Activated CD8-positive, alpha-beta memory T cell treated with anti-CD3 and anti-CD28 coated beads, Interleukin-2, amount 10 ng/mL, durations not matched to agents 7 days and 5 days (primary cell): ENCODE measurements around the gene PRPF31. TPM values are rescaled to one million over a fixed set of nuclear protein-coding genes. Genes with fewer than 3 reads are reported as not detected.

Source experiments
- ATAC-seq: fragments of 150-1000 bp; cut with Tn5 transposase; one replicate; pipeline ENCODE4 v1.10.0; 2021; ENCODE audit warnings: moderate library complexity
- CTCF ChIA-PET: fragments of 350-600 bp; sonication (Branson Sonifier 250); formaldehyde crosslinking; loops from one replicate; lab custom pipeline; 2021; ENCODE audit warnings: antibody characterized with exemption; lab: Charles Lee
- DNase-seq: peaks from one replicate; pipeline ENCODE4 v3.0.0-alpha.2; 2020
- H3K27ac Mint-ChIP-seq: one replicate; pipeline ENCODE4 v1.8.0; 2021; ENCODE audit warnings: mild to moderate bottlenecking, mixed read lengths
- H3K27me3 Mint-ChIP-seq: one replicate; pipeline ENCODE4 v1.8.0; 2021; ENCODE audit warnings: mixed read lengths
- H3K36me3 Mint-ChIP-seq: one replicate; pipeline ENCODE4 v1.8.0; 2021; ENCODE audit warnings: mild to moderate bottlenecking, mixed read lengths
- H3K4me1 Mint-ChIP-seq: one replicate; pipeline ENCODE4 v1.8.0; 2021; ENCODE audit warnings: mixed read lengths
- H3K4me3 Mint-ChIP-seq: one replicate; pipeline ENCODE4 v1.8.0; 2021; ENCODE audit warnings: mild to moderate bottlenecking, moderate library complexity, mixed read lengths
- H3K9me3 Mint-ChIP-seq: one replicate; pipeline ENCODE4 v1.8.0; 2022; ENCODE audit warnings: low read depth, mixed read lengths
- total RNA-seq, 2 experiments: library from RNA; stranded (reverse); gene quantifications; one replicate each; pipeline ENCODE4 v1.2.3, GENCODE V29; 2021

Gene PRPF31
- total RNA-seq, 2 experiments from 2014 or later, result 63.6 to 89.0 TPM

DNA sequence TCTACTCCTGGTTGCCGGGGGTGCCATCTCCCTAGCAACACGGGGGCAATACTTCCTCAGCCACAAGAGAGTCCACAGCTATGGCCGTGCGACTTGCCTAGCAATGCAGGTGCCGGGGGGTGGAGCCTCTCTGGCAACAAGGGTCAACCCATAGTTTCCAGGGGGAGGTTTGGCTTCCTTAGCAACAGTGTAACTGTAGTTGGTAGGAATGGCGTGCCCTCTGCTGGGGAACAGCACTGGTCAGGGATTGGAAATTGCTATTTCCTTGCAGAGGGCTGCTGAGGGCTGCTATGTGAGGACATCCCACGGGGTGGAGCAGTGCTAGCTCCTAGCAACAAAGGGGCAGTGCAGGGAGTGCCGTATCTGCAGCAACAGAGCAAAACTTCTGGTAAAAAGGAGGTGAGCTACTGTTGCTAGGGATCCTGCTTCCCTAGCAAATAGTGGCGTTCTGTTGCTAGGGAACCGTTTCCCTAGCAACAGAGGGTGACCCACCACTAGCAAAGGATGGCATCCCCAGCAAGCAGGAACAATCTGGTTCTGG is 64.4 kb downstream of the PRPF31 start:
- CTCF ChIA-PET, result no interaction called here
- H3K27me3 Mint-ChIP-seq, result no peaks in the 10 kb centered on the region
- DNase-seq, result no peak
- no peak for ATAC-seq
- no peak overlapping the region for H3K27ac Mint-ChIP-seq
- H3K9me3 Mint-ChIP-seq, result no peaks in the 10 kb centered on the region
- H3K4me1 Mint-ChIP-seq, result no peaks in the 10 kb centered on the region
- peaks cover 8% of the 10 kb centered on the region for H3K36me3 Mint-ChIP-seq
- H3K4me3 Mint-ChIP-seq, result no peak overlapping the region

GRCh38 chr19:54180691-54181091 is 65.1 kb downstream of the PRPF31 start:
- H3K4me1 Mint-ChIP-seq, result no peaks in the 10 kb centered on the region
- ATAC-seq (no peak), DNase-seq (no peak)
- H3K36me3 Mint-ChIP-seq, result peaks cover 11% of the 10 kb centered on the region
- CTCF ChIA-PET, result interaction anchor here (1.1 kb wide), 1 partner anchor 9 kb away, joined by 3 read pairs; the partner anchor contains the start of gene MBOAT7
- no peak overlapping the region for H3K4me3 Mint-ChIP-seq
- H3K27ac Mint-ChIP-seq, result no peak overlapping the region
- no peaks in the 10 kb centered on the region for H3K9me3 Mint-ChIP-seq
- H3K27me3 Mint-ChIP-seq, result no peaks in the 10 kb centered on the region

Other genes starting within 250 kb of the PRPF31 start
- gene MYADM, start 247.9 kb upstream of the PRPF31 start, total RNA-seq, result 10 to 100 TPM; 52.2 to 69.4 TPM
- gene PRKCG, start 233.6 kb upstream of the PRPF31 start, total RNA-seq, result not detected
- not detected for gene CACNG7, start 206.5 kb upstream of the PRPF31 start, total RNA-seq
- not detected for gene CACNG8, start 152.8 kb upstream of the PRPF31 start, total RNA-seq
- not detected for gene CACNG6, start 124.1 kb upstream of the PRPF31 start, total RNA-seq
- gene VSTM1, start 51.9 kb upstream of the PRPF31 start, total RNA-seq, result not detected
- gene TARM1, start 34.4 kb upstream of the PRPF31 start, total RNA-seq, result not detected
- under 1 TPM; 0.44 to 0.47 TPM for gene OSCAR, start 15.0 kb upstream of the PRPF31 start, total RNA-seq
- 100 to 1,000 TPM; 121 to 127 TPM for gene NDUFA3, start 12.9 kb upstream of the PRPF31 start, total RNA-seq
- gene TFPT, start 97 bp upstream of the PRPF31 start, total RNA-seq, result 10 to 100 TPM; 49.4 to 50.5 TPM
- gene CNOT3, start 22.0 kb downstream of the PRPF31 start, total RNA-seq, result 10 to 100 TPM; 67.5 to 83.1 TPM
- 1 to 10 TPM; 8.0 to 8.6 TPM for gene LENG1, start 44.0 kb downstream of the PRPF31 start, total RNA-seq
- gene TMC4, start 57.4 kb downstream of the PRPF31 start, total RNA-seq, result 1 to 10 TPM in 1 of 2 experiments, under 1 TPM in 1; 0.89 to 1.3 TPM
- gene MBOAT7, start 73.8 kb downstream of the PRPF31 start, total RNA-seq, result 10 to 100 TPM; 54.7 to 76.3 TPM
- gene TSEN34, start 75.6 kb downstream of the PRPF31 start, total RNA-seq, result 10 to 100 TPM; 11.4 to 13.5 TPM
- 1,000 to 10,000 TPM; 1,212 to 1,220 TPM for gene RPS9, start 85.1 kb downstream of the PRPF31 start, total RNA-seq
- gene LILRB3, start 107.3 kb downstream of the PRPF31 start, total RNA-seq, result under 1 TPM in 1 of 2 experiments, not detected in 1; 0.35 TPM
- not detected for gene LILRA6, start 127.0 kb downstream of the PRPF31 start, total RNA-seq
- not detected for gene LILRB5, start 141.5 kb downstream of the PRPF31 start, total RNA-seq
- gene LILRB2, start 165.4 kb downstream of the PRPF31 start, total RNA-seq, result not detected
- gene LILRA5, start 197.4 kb downstream of the PRPF31 start, total RNA-seq, result not detected
- not detected for gene LILRA4, start 223.4 kb downstream of the PRPF31 start, total RNA-seq
- gene LAIR1, start 249.2 kb downstream of the PRPF31 start, total RNA-seq, result 10 to 100 TPM; 64.1 to 71.6 TPM